CD14-positive monocyte (primary cell): Measurements from ENCODE around the gene TCIRG1. TPM values are rescaled to one million over a fixed set of nuclear protein-coding genes. Genes with fewer than 3 reads are reported as not detected.

Source experiments
- DNase-seq, 3 donors: peaks; one replicate each; pipeline ENCODE4 v3.0.0-alpha.2; 2011 to 2022
- H2AFZ ChIP-seq: 2 replicates; pipeline ENCODE4 v1.6.0; 2012; ENCODE audit warnings: mild to moderate bottlenecking, low read depth, low read length, inconsistent platforms; ENCODE audit not compliant: insufficient read depth, poor library complexity, severe bottlenecking
- H3K27ac ChIP-seq, 2 donors: 1 replicate in 1 of 2; 2 replicates in 1 of 2; pipeline ENCODE4 v1.5.1; 2012 to 2013; ENCODE audit warnings: low read length in 2 of 2, control low read depth in 1 of 2, inconsistent platforms in 1 of 2, low read depth in 1 of 2, mild to moderate bottlenecking in 1 of 2
- H3K27me3 ChIP-seq, 2 donors: one replicate each; pipeline versions ENCODE4 v1.6.0 to v1.6.1; 2011 to 2013; ENCODE audit warnings: low read length in 2 of 2; ENCODE audit not compliant: control insufficient read depth in 2 of 2, insufficient read depth in 2 of 2
- H3K36me3 ChIP-seq, 2 donors: replicated peaks in 1 of 2; 1 replicate in 1 of 2; 2 replicates in 1 of 2; pipeline versions ENCODE4 v1.5.1 to v1.6.1; 2012 to 2013; ENCODE audit warnings: low read length in 2 of 2, control low read depth in 1 of 2, inconsistent platforms in 1 of 2, mild to moderate bottlenecking in 1 of 2; ENCODE audit not compliant: insufficient read depth in 2 of 2, control insufficient read depth in 1 of 2
- H3K4me1 ChIP-seq, 2 donors: 1 replicate in 1 of 2; 2 replicates in 1 of 2; pipeline versions ENCODE4 v1.5.1 to v1.6.1; 2012 to 2013; ENCODE audit warnings: low read length in 2 of 2, control low read depth in 1 of 2, inconsistent platforms in 1 of 2, mild to moderate bottlenecking in 1 of 2, moderate library complexity in 1 of 2; ENCODE audit not compliant: insufficient read depth in 2 of 2, control insufficient read depth in 1 of 2
- H3K4me2 ChIP-seq: replicated peaks from 2 replicates; pipeline ENCODE3; 2012; ENCODE audit warnings: low read length, moderate library complexity, mild to moderate bottlenecking; ENCODE audit not compliant: poor library complexity, severe bottlenecking; ENCODE audit errors: extremely low read depth
- H3K4me3 ChIP-seq, 3 experiments: fragments of 200-600 bp in 1 of 3; sonication (generic) in 1 of 3; replicated peaks in 1 of 3; 1 replicate in 2 of 3; 2 replicates in 1 of 3; pipeline ENCODE4 v1.5.1; 2011 to 2013; ENCODE audit warnings: low read length in 3 of 3, mild to moderate bottlenecking in 3 of 3, control low read depth in 2 of 3, low read depth in 2 of 3, inconsistent platforms in 1 of 3, moderate library complexity in 1 of 3
- H3K79me2 ChIP-seq: 2 replicates; pipeline ENCODE4 v1.6.0; 2012; ENCODE audit warnings: mild to moderate bottlenecking, control low read depth, inconsistent platforms, low read length, moderate library complexity; ENCODE audit not compliant: insufficient read depth
- H3K9ac ChIP-seq: 2 replicates; pipeline ENCODE4 v1.6.0; 2017; ENCODE audit warnings: low read length, mild to moderate bottlenecking; ENCODE audit not compliant: insufficient read depth, poor library complexity, severe bottlenecking
- H3K9me3 ChIP-seq, 2 donors: replicated peaks in 1 of 2; 1 replicate in 1 of 2; 2 replicates in 1 of 2; pipeline versions ENCODE4 v1.5.1 to v1.6.1; 2012 to 2013; ENCODE audit warnings: low read length in 2 of 2, control low read depth in 1 of 2; ENCODE audit not compliant: control insufficient read depth in 1 of 2, insufficient read depth in 1 of 2
- H4K20me1 ChIP-seq: 2 replicates; pipeline ENCODE4 v1.6.0; 2012; ENCODE audit warnings: mild to moderate bottlenecking, low read length, control low read depth, moderate library complexity; ENCODE audit not compliant: insufficient read depth
- H3K27ac Mint-ChIP-seq, 7 donors: one replicate each; pipeline ENCODE4 v1.8.0; 2020; ENCODE audit warnings: mild to moderate bottlenecking in 7 of 7, mixed read lengths in 7 of 7, moderate library complexity in 6 of 7, inconsistent platforms in 2 of 7
- H3K27me3 Mint-ChIP-seq, 3 donors: one replicate each; pipeline ENCODE4 v1.8.0; 2021 to 2022; ENCODE audit warnings: low read depth in 3 of 3, mild to moderate bottlenecking in 3 of 3, mixed read lengths in 3 of 3, moderate library complexity in 3 of 3, inconsistent platforms in 1 of 3
- H3K36me3 Mint-ChIP-seq, 2 donors: one replicate each; pipeline ENCODE4 v1.8.0; 2020; ENCODE audit warnings: mixed read lengths in 2 of 2, inconsistent platforms in 1 of 2, mild to moderate bottlenecking in 1 of 2
- H3K4me1 Mint-ChIP-seq: one replicate; pipeline ENCODE4 v1.8.0; 2020; ENCODE audit warnings: mild to moderate bottlenecking, mixed read lengths
- H3K4me3 Mint-ChIP-seq, 2 donors: one replicate each; pipeline ENCODE4 v1.8.0; 2020; ENCODE audit warnings: mild to moderate bottlenecking in 2 of 2, mixed read lengths in 2 of 2, moderate library complexity in 1 of 2
- H3K9me3 Mint-ChIP-seq, 7 donors: one replicate each; pipeline ENCODE4 v1.8.0; 2020 to 2022; ENCODE audit warnings: mixed read lengths in 7 of 7, mild to moderate bottlenecking in 6 of 7, moderate library complexity in 6 of 7, inconsistent platforms in 2 of 7
- CTCF ChIP-seq: fragments of 200-600 bp; IDR thresholded peaks from one replicate; pipeline ENCODE4 v1.8.0; 2022; ENCODE audit warnings: antibody characterized with exemption, mild to moderate bottlenecking
- WGBS: methylation state at CpG from one replicate; pipeline ENCODE4 v1.1.5; 2013; ENCODE audit warnings: missing lambda C conversion rate; ENCODE audit not compliant: insufficient coverage; 5-methylcytosine and 5-hydroxymethylcytosine counted together
- intact Hi-C, 2 donors: fragments of 100-400 bp; cut with micrococcal nuclease; formaldehyde crosslinking; loops; one replicate each; pipeline versions ENCODE4 v1.15.0 to v1.15.1; 2023
- polyA plus RNA-seq, 3 donors: library from polyadenylated mRNA; depleted of rRNA in 1 of 3; unstranded in 2 of 3; stranded (reverse) in 1 of 3; fragments of 300-500 nt in 2 of 3; fragments of >200 nt in 1 of 3; fragmentation: Illumina TruSeq in 2 of 3; gene quantifications; 1 replicate in 2 of 3; 2 replicates in 1 of 3; pipeline ENCODE4 v1.2.3, GENCODE V29; 2012 to 2021

The TCIRG1 gene
- polyA plus RNA-seq, 3 donors: 197 to 1,286 (median 225) TPM

GRCh38 chr11:68018730-68019190 is 20.1 kb upstream of the TCIRG1 start:
- H3K27me3 ChIP-seq: no peaks in the 10 kb centered on the region
- Mint-ChIP-seq H3K9me3 (no peaks in the 10 kb centered on the region), H3K4me3 (no peak overlapping the region), H3K36me3 (peaks cover 57 to 89% of the 10 kb centered on the region in 2 donors), H3K27ac (peak overlapping the region in 2 of 7 donors; percentile 42 to 58), H3K4me1 (peaks cover 19% of the 10 kb centered on the region), H3K27me3 (peaks cover 0 to 3% (median 2%) of the 10 kb centered on the region in 3 donors)
- peaks cover 19% of the 10 kb centered on the region for H3K79me2 ChIP-seq
- no peaks in the 10 kb centered on the region for H3K9me3 ChIP-seq
- no peak overlapping the region for H3K4me2 ChIP-seq
- peaks cover 59 to 83% of the 10 kb centered on the region in 2 donors for H3K36me3 ChIP-seq
- H3K4me3 ChIP-seq: no peak overlapping the region
- TF ChIP-seq CTCF: no peak
- peaks cover 13 to 15% of the 10 kb centered on the region in 2 donors for H3K4me1 ChIP-seq
- DNase-seq: no peak
- H2AFZ ChIP-seq: no peak overlapping the region
- H3K9ac ChIP-seq: no peak overlapping the region
- intact Hi-C loops: no loop called here
- WGBS: 98% methylated on average over 17 of the region's 18 CpGs
- no peak overlapping the region for H3K27ac ChIP-seq
- peaks cover 68% of the 10 kb centered on the region for H4K20me1 ChIP-seq

GRCh38 chr11:68019486-68019885 is 19.3 kb upstream of the TCIRG1 start:
- Histone ChIP-seq H3K27ac (no peak overlapping the region), H3K4me2 (no peak overlapping the region), H3K36me3 (peaks cover 66 to 87% of the 10 kb centered on the region in 2 donors), H3K9me3 (no peaks in the 10 kb centered on the region), H3K9ac (no peak overlapping the region), H4K20me1 (peaks cover 68% of the 10 kb centered on the region), H3K4me1 (peaks cover 5 to 7% of the 10 kb centered on the region in 2 donors), H2AFZ (no peak overlapping the region), H3K27me3 (no peaks in the 10 kb centered on the region), H3K4me3 (no peak overlapping the region), H3K79me2 (peaks cover 11% of the 10 kb centered on the region)
- peak overlapping the region in 2 of 7 donors; percentile 3 to 42 for H3K27ac Mint-ChIP-seq
- intact Hi-C loops: no loop called here
- TF ChIP-seq CTCF: no peak
- DNase-seq: no peak
- H3K4me1 Mint-ChIP-seq: peaks cover 12% of the 10 kb centered on the region
- H3K27me3 Mint-ChIP-seq: peaks cover 0 to 3% (median 2%) of the 10 kb centered on the region in 3 donors
- WGBS: 100% methylated on average over 8 of the region's 12 CpGs
- H3K4me3 Mint-ChIP-seq: no peak overlapping the region
- no peaks in the 10 kb centered on the region for H3K9me3 Mint-ChIP-seq
- peaks cover 57 to 90% of the 10 kb centered on the region in 2 donors for H3K36me3 Mint-ChIP-seq
